HG03135 (cell line): ENCODE data around the gene TBC1D22B.

ENCODE experiments used
- ATAC-seq: cut with Tn5 transposase; IDR thresholded peaks from one replicate; pipeline ENCODE4 v1.9.1; 2021; ENCODE audit warnings: mild to moderate bottlenecking, moderate library complexity; ENCODE audit not compliant: unreplicated experiment

TBC1D22B gene

GRCh38 chr6:37352384-37352783 lies 94.8 kb downstream of the TBC1D22B start:
- no peak for ATAC-seq

GRCh38 chr6:37353761-37354525 lies 96.4 kb downstream of the TBC1D22B start, which contains the start of gene RNF8:
Gene RNF8, plus strand, starts transcription at chr6:37353983. Its CDS starts 182 bp downstream, at chr6:37354165.
- peak; percentile 83 for ATAC-seq

- ATAC-seq: no peak
These were observed 97.2 kb downstream of the TBC1D22B start for GRCh38 chr6:37354526-37355384.

GRCh38 chr6:37357288-37357687 lies 99.7 kb downstream of the TBC1D22B start:
- ATAC-seq: no peak

GRCh38 chr6:37357860-37358259 lies 100.3 kb downstream of the TBC1D22B start:
- no peak for ATAC-seq

GRCh38 chr6:37359039-37359438 lies 101.5 kb downstream of the TBC1D22B start:
- no peak for ATAC-seq

- ATAC-seq: no peak
These were observed 104.7 kb downstream of the TBC1D22B start for GRCh38 chr6:37362101-37362828.

- ATAC-seq: no peak
These were observed 108.2 kb downstream of the TBC1D22B start for GRCh38 chr6:37365791-37366190.

- no peak for ATAC-seq
These were observed 109.3 kb downstream of the TBC1D22B start for GRCh38 chr6:37366910-37367309.

GRCh38 chr6:37368961-37369320 lies 111.4 kb downstream of the TBC1D22B start:
- no peak for ATAC-seq

- no peak for ATAC-seq
These were observed 112.0 kb downstream of the TBC1D22B start for GRCh38 chr6:37369321-37370201.

GRCh38 chr6:37371154-37372083 lies 113.8 kb downstream of the TBC1D22B start:
- ATAC-seq: no peak

- ATAC-seq: no peak
These were observed 114.5 kb downstream of the TBC1D22B start for GRCh38 chr6:37372116-37372515.

- no peak for ATAC-seq
These were observed 116.4 kb downstream of the TBC1D22B start for GRCh38 chr6:37373822-37374471.

GRCh38 chr6:37375376-37375775 lies 117.8 kb downstream of the TBC1D22B start:
- ATAC-seq: no peak

GRCh38 chr6:37376078-37376743 lies 118.6 kb downstream of the TBC1D22B start:
- ATAC-seq: no peak

GRCh38 chr6:37381579-37381978 lies 124.0 kb downstream of the TBC1D22B start:
- ATAC-seq: no peak
